ENCODE data around the gene AFP.

GRCh38 chr4:73411731-73412414 lies 24.1 kb upstream of the AFP start:
- no peak for TF ChIP-seq CTCF (conservative IDR thresholded peaks at IDR 0.05; ENCODE audit: low read length)
- no peak for TF ChIP-seq EZH2phosphoT487 (IDR thresholded peaks at IDR 0.05; ENCODE audit: borderline replicate concordance, low read depth, low read length)

Measured in OCI-LY7 (cell line).